Measurements from ENCODE around the gene ATF1. TPM values are rescaled to one million over a fixed set of nuclear protein-coding genes. Genes with fewer than 3 reads are reported as not detected.
"Not testable (repeated sequence)": the region's sequence is repeated elsewhere in the genome, so short reads cannot be mapped to it uniquely, and the experiment has no call there.

ATF1 gene
- total RNA-seq, 4 donors from 2014 or later, result 16.6 to 29.1 (median 21.1) TPM

DNA sequence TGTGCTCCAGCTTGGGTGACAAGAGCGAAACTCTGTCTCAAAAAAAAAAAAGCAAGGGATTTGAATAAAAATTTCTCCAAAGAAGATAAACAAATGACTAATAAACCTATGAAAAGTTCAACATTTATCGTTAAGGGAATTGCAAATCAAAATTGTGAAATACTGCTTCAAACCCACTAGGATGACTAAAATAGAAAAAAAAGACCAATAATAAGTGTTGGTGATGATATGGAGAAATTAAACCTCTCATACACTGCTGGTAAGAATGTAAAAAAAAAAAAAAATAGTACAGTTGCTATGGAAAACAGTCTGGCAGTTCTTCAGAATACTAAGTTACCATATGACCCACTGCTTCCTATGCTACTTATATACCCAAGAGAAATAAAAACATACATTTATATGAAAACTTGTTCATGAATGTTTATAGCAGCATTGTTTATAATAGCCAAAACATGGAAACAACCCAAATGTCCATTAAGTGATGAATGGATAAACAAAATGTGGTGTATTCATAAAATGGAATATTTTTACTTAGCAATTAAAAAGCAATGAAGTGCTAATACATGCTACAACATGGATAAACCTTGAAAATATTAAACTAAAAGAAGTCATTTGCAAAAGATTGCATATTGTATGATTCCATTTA is 39.5 kb downstream of the ATF1 start:
- DNase-seq (ENCODE audit: extremely low spot score), result no peak
- intact Hi-C loops (cut with DNase I), result no loop called here
- H3K4me1 ChIP-seq, result no peaks in the 10 kb centered on the region
- H3K4me3 ChIP-seq, result no peak overlapping the region
- no peaks in the 10 kb centered on the region for H3K27me3 ChIP-seq
- H3K36me3 ChIP-seq, result peaks cover 8 to 35% (median 24%) of the 10 kb centered on the region in 4 donors
- TF ChIP-seq POLR2AphosphoS5 (IDR thresholded peaks at IDR 0.05), result no peak
- H3K27ac ChIP-seq (replicated peaks in 1 of 4), result no peak overlapping the region
- peaks cover 0 to 8% (median 0%) of the 10 kb centered on the region in 4 donors for H3K9me3 ChIP-seq
- 90% methylated on average over 2 of the region's 2 CpGs for WGBS

DNA sequence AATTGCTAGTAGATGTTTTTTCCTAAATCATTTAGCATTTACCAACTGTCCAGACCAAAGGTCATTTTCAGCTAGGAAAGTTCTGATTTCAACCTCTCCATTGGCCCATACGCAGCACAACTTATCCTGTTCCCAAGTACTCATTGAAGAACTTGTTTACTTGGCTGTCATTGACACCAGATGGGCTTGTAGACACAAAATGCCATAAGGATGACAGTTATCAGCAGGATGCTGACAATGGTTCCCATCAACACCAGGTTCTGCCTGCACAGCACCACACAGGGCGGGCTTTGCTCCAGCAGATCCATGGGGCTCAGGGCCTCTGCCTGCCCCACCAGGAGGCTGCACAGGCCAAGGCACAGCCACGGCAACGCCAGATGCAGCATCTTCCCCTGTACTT is 42.3 kb downstream of the ATF1 start:
- Histone ChIP-seq H3K27me3 (no peaks in the 10 kb centered on the region), H3K4me1 (no peaks in the 10 kb centered on the region), H3K27ac (replicated peaks in 1 of 4) (no peak overlapping the region), H3K9me3 (no peaks in the 10 kb centered on the region), H3K36me3 (peaks cover 10 to 36% (median 30%) of the 10 kb centered on the region in 4 donors), H3K4me3 (no peak overlapping the region)
- no peak for DNase-seq (ENCODE audit: extremely low spot score)
- no peak for TF ChIP-seq POLR2AphosphoS5 (IDR thresholded peaks at IDR 0.05)
- no peak for TF ChIP-seq EP300 (IDR thresholded peaks at IDR 0.05)
- TF ChIP-seq POLR2A (IDR thresholded peaks at IDR 0.05; ENCODE audit: low read depth), result no peak
- TF ChIP-seq, protein P1, sequence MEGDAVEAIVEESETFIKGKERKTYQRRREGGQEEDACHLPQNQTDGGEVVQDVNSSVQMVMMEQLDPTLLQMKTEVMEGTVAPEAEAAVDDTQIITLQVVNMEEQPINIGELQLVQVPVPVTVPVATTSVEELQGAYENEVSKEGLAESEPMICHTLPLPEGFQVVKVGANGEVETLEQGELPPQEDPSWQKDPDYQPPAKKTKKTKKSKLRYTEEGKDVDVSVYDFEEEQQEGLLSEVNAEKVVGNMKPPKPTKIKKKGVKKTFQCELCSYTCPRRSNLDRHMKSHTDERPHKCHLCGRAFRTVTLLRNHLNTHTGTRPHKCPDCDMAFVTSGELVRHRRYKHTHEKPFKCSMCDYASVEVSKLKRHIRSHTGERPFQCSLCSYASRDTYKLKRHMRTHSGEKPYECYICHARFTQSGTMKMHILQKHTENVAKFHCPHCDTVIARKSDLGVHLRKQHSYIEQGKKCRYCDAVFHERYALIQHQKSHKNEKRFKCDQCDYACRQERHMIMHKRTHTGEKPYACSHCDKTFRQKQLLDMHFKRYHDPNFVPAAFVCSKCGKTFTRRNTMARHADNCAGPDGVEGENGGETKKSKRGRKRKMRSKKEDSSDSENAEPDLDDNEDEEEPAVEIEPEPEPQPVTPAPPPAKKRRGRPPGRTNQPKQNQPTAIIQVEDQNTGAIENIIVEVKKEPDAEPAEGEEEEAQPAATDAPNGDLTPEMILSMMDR (IDR thresholded peaks at IDR 0.05), result no peak
- intact Hi-C loops (cut with DNase I), result no loop called here
- 98% methylated on average over 4 of the region's 4 CpGs for WGBS

DNA sequence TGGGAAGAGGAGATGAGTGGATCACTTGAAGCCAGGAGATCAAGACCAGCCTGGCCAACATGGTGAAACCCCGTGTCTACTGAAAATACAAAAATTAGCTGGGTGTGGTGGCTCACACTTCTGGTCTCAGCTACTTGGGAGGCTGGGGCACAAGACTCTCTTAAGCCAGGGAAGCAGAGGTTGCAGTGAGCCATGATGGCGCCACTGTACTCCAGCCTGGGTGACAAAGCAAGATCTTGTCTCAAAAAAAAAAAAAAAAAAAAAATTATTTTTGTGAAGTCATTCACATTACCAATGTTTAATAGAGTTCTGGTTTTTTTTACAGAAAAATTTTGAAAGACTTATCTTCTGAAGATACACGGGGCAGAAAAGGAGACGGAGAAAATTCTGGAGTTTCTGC is 45.2 kb downstream of the ATF1 start:
- H3K27ac ChIP-seq (replicated peaks in 1 of 4); intact Hi-C loops (cut with DNase I); H3K27me3 ChIP-seq; H3K4me3 ChIP-seq; DNase-seq (ENCODE audit: extremely low spot score); H3K9me3 ChIP-seq; H3K4me1 ChIP-seq: not testable (repeated sequence)
- H3K36me3 ChIP-seq, result peaks cover 14 to 62% (median 48%) of the 10 kb centered on the region in 4 donors
- 96% methylated on average over 4 of the region's 4 CpGs for WGBS

DNA sequence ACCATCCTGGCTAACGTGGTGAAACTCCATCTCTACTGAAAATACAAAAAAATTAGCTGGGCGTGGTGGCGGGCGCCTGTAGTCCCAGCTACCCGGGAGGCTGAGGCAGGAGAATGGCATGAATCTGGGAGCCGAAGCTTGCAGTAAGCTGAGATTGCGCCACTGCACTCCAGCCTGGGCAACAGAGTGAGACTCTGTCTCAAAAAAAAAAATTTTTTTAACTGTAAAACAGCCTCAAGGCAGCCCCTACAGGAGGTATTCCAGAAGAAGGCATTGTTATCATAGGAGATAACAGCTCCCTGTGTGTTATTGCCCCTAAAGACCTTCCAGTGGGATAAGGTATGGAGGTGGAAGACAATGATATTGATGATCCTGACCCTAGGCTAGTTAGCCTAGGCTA is 51.0 kb downstream of the ATF1 start:
- peaks cover 35 to 97% (median 81%) of the 10 kb centered on the region in 4 donors for H3K36me3 ChIP-seq
- intact Hi-C loops (cut with DNase I), result not testable (repeated sequence)
- 97% methylated on average over 7 of the region's 7 CpGs for WGBS

DNA sequence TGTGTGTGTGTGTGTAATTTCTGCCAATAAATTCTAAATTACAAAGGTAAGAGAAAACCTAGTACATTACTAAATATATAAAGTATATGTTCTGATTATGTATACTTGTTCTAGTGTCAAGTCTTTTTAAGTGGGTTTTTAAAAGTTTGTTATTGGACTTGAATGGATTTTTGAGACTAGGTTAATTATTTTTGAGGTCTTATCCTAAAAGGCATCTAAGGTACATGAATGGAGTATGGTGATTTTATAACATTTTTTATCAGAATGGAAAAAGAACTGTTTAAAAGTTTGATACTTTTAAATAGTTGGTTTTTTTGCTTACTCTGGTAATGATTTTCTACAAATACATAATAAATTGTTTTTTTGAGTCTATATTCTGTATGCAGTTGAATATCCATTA is 56.3 kb downstream of the ATF1 start:
- TF ChIP-seq POLR2A (IDR thresholded peaks at IDR 0.05; ENCODE audit: low read depth) (no peak), POLR2AphosphoS5 (IDR thresholded peaks at IDR 0.05) (no peak), EP300 (IDR thresholded peaks at IDR 0.05) (no peak)
- TF ChIP-seq, protein P1 (IDR thresholded peaks at IDR 0.05), result no peak

More for the DNA sequence above, 51.0 kb downstream of the ATF1 start:
- H3K27ac ChIP-seq (replicated peaks in 1 of 4); H3K4me1 ChIP-seq; DNase-seq (ENCODE audit: extremely low spot score); H3K27me3 ChIP-seq; H3K4me3 ChIP-seq; H3K9me3 ChIP-seq: not testable (repeated sequence)

DNA sequence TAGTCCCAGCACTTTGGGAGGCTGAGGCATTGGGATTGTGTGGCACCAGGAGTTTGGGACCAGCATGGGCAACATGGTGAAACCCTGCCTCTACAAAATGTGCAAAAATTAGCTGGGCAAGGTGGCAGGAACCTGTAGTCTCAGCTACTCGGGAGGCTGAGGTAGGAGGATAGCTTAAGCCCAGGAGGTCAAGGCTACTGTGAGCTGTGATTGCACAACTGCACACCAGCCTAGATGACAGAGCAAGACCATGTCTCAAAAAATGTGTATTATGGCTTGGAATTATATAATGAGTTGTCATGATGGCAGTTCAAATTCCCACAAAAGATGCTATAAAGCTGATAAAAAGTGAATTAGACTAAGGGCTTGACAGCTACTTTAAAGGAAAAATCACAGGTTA is 58.2 kb downstream of the ATF1 start:
- Histone ChIP-seq H3K27ac (replicated peaks in 1 of 4) (no peak overlapping the region), H3K4me3 (no peak overlapping the region), H3K4me1 (peaks cover 0 to 15% (median 9%) of the 10 kb centered on the region in 4 donors), H3K36me3 (peaks cover 0 to 31% (median 25%) of the 10 kb centered on the region in 4 donors), H3K27me3 (no peaks in the 10 kb centered on the region), H3K9me3 (no peaks in the 10 kb centered on the region)
- no peak for DNase-seq (ENCODE audit: extremely low spot score)
- intact Hi-C loops (cut with DNase I), result no loop called here
- TF ChIP-seq, protein P1 (IDR thresholded peaks at IDR 0.05), result no peak
- no peak for TF ChIP-seq EP300 (IDR thresholded peaks at IDR 0.05)
- TF ChIP-seq POLR2AphosphoS5 (IDR thresholded peaks at IDR 0.05), result no peak
- TF ChIP-seq POLR2A (IDR thresholded peaks at IDR 0.05; ENCODE audit: low read depth), result no peak
- 88% methylated on average over 1 of the region's 1 CpG for WGBS

More for the DNA sequence above, 56.3 kb downstream of the ATF1 start:
- H3K27ac ChIP-seq (replicated peaks in 1 of 4), result no peak overlapping the region
- DNase-seq (ENCODE audit: extremely low spot score), result no peak
- H3K9me3 ChIP-seq, result no peaks in the 10 kb centered on the region
- peaks cover 0 to 7% (median 2%) of the 10 kb centered on the region in 4 donors for H3K4me1 ChIP-seq
- intact Hi-C loops (cut with DNase I), result no loop called here
- H3K36me3 ChIP-seq, result peaks cover 17 to 50% (median 42%) of the 10 kb centered on the region in 4 donors
- no peaks in the 10 kb centered on the region for H3K27me3 ChIP-seq
- no peak overlapping the region for H3K4me3 ChIP-seq

DNA sequence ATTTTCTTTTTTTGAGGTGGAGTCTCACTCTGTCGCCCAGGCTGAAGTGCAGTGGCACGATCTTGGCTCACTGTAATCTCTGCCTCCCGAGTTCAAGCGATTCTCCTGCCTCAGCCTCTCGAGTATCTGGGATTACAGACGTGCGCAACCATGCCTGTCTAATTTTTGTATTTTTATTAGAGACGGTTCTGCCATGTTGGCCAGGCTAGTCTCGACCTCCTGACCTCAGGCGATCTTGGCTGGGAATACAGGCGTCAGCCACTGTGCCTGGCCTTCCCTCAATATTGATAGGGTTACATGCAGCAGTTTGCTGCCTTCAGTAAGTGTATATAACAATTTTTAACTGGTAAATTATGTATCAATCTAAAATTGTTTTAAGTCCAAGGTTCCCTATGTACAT is 59.8 kb downstream of the ATF1 start:
- intact Hi-C loops (cut with DNase I); DNase-seq (ENCODE audit: extremely low spot score); H3K9me3 ChIP-seq; H3K4me3 ChIP-seq; H3K27me3 ChIP-seq; H3K27ac ChIP-seq (replicated peaks in 1 of 4): not testable (repeated sequence)
- H3K36me3 ChIP-seq, result peaks cover 0 to 17% (median 12%) of the 10 kb centered on the region in 4 donors
- H3K4me1 ChIP-seq, result peaks cover 0 to 15% (median 9%) of the 10 kb centered on the region in 4 donors
- WGBS, result 95% methylated on average over 11 of the region's 11 CpGs
